Astrocyte (in vitro differentiated cells and primary cell): ENCODE measurements around the gene ZNF516. TPM values are rescaled to one million over a fixed set of nuclear protein-coding genes. Genes with fewer than 3 reads are reported as not detected.

Experiments
- DNase-seq: peaks from one replicate; pipeline ENCODE4 v3.0.0-alpha.2; 2010; ENCODE audit warnings: low read depth
- FAIRE-seq: peaks from 2 replicates; lab custom pipeline; 2011; peaks lifted over from hg19 to GRCh38; lab: Jason Lieb, UNC
- H2AFZ ChIP-seq: 2 replicates; pipeline ENCODE4 v1.6.0; 2012; ENCODE audit warnings: low read depth, low read length, inconsistent platforms
- H3K27ac ChIP-seq: 2 replicates; pipeline ENCODE4 v1.5.1; 2011; ENCODE audit warnings: low read depth, low read length, inconsistent platforms
- H3K27me3 ChIP-seq: 2 replicates; pipeline ENCODE4 v1.6.0; 2011; ENCODE audit warnings: low read length, inconsistent platforms; ENCODE audit not compliant: insufficient read depth
- H3K36me3 ChIP-seq: 2 replicates; pipeline ENCODE4 v1.5.1; 2011; ENCODE audit warnings: low read length, inconsistent platforms; ENCODE audit not compliant: insufficient read depth
- H3K4me1 ChIP-seq: 2 replicates; pipeline ENCODE4 v1.5.1; 2011; ENCODE audit warnings: low read length, inconsistent platforms; ENCODE audit not compliant: insufficient read depth
- H3K4me2 ChIP-seq: 2 replicates; pipeline ENCODE4 v1.6.0; 2012; ENCODE audit warnings: low read length, inconsistent platforms
- H3K4me3 ChIP-seq: 2 replicates; pipeline ENCODE4 v1.5.1; 2011; ENCODE audit warnings: low read depth, mild to moderate bottlenecking, low read length, inconsistent platforms; ENCODE audit not compliant: insufficient read depth
- H3K79me2 ChIP-seq: 2 replicates; pipeline ENCODE4 v1.6.0; 2012; ENCODE audit warnings: mild to moderate bottlenecking, low read length, inconsistent platforms; ENCODE audit not compliant: insufficient read depth
- H3K9ac ChIP-seq: 2 replicates; pipeline ENCODE4 v1.6.0; 2012; ENCODE audit warnings: mild to moderate bottlenecking, low read length, inconsistent platforms
- H3K9me3 ChIP-seq: 2 replicates; pipeline ENCODE4 v1.5.1; 2012; ENCODE audit warnings: low read depth, mild to moderate bottlenecking, low read length, inconsistent platforms; ENCODE audit not compliant: insufficient read depth
- H4K20me1 ChIP-seq: 2 replicates; pipeline ENCODE4 v1.6.0; 2012; ENCODE audit warnings: low read length, inconsistent platforms; ENCODE audit not compliant: insufficient read depth
- H3K27ac Mint-ChIP-seq: one replicate; pipeline ENCODE4 v1.8.0; 2021; ENCODE audit warnings: mild to moderate bottlenecking, mixed read lengths; ENCODE audit not compliant: unreplicated experiment
- H3K27me3 Mint-ChIP-seq: one replicate; pipeline ENCODE4 v1.8.0; 2021; ENCODE audit warnings: low read depth, mixed read lengths; ENCODE audit not compliant: unreplicated experiment
- H3K36me3 Mint-ChIP-seq: one replicate; pipeline ENCODE4 v1.8.0; 2021; ENCODE audit warnings: low read depth, mixed read lengths; ENCODE audit not compliant: unreplicated experiment
- H3K4me1 Mint-ChIP-seq: one replicate; pipeline ENCODE4 v1.8.0; 2021; ENCODE audit warnings: low read depth, mixed read lengths; ENCODE audit not compliant: unreplicated experiment
- H3K4me3 Mint-ChIP-seq: one replicate; pipeline ENCODE4 v1.8.0; 2021; ENCODE audit warnings: mild to moderate bottlenecking, moderate library complexity, mixed read lengths; ENCODE audit not compliant: unreplicated experiment
- H3K9me3 Mint-ChIP-seq: one replicate; pipeline ENCODE4 v1.8.0; 2021; ENCODE audit warnings: mild to moderate bottlenecking, mixed read lengths; ENCODE audit not compliant: unreplicated experiment
- CTCF ChIP-seq: IDR thresholded peaks from 2 replicates; pipeline ENCODE4 v1.5.1; 2011; ENCODE audit warnings: low read depth, mild to moderate bottlenecking, inconsistent platforms, low read length, moderate library complexity; ENCODE audit not compliant: insufficient read depth
- EZH2 ChIP-seq: IDR thresholded peaks from 2 replicates; pipeline ENCODE4 v1.6.1; 2012; ENCODE audit warnings: mild to moderate bottlenecking, low read length, inconsistent platforms; ENCODE audit not compliant: insufficient read depth
- total RNA-seq: library from RNA; stranded (reverse); gene quantifications from 2 replicates; pipeline ENCODE4 v1.2.1, GENCODE V29; 2021

Gene ZNF516
- total RNA-seq, 1 donor from 2014 or later, result 59.8 TPM

GRCh38 chr18:76490670-76491472 lies 4.2 kb downstream of the ZNF516 start:
- Mint-ChIP-seq H3K27ac (peak overlapping the region; percentile 95), H3K4me3 (peak overlapping the region; percentile 97), H3K4me1 (peaks cover 36% of the 10 kb centered on the region), H3K36me3 (no peaks in the 10 kb centered on the region), H3K9me3 (no peaks in the 10 kb centered on the region), H3K27me3 (no peaks in the 10 kb centered on the region)
- Histone ChIP-seq H3K9me3 (no peaks in the 10 kb centered on the region), H3K9ac (peak overlapping the region; percentile 92), H3K4me1 (peaks cover 18% of the 10 kb centered on the region), H3K4me2 (peak overlapping the region; percentile 96), H2AFZ (peak overlapping the region; percentile 8), H3K4me3 (peak overlapping the region; percentile 73), H3K27ac (peak overlapping the region; percentile 70), H3K79me2 (peaks cover 60% of the 10 kb centered on the region), H3K27me3 (no peaks in the 10 kb centered on the region), H3K36me3 (no peaks in the 10 kb centered on the region), H4K20me1 (peaks cover 42% of the 10 kb centered on the region)
- TF ChIP-seq EZH2 (no peak), CTCF (no peak)
- DNase-seq (peak; percentile 10), FAIRE-seq (no peak)

- no peak overlapping the region for H3K27ac Mint-ChIP-seq
- H3K79me2 ChIP-seq, result peaks cover 68% of the 10 kb centered on the region
- H3K9ac ChIP-seq, result peak overlapping the region; percentile 92
Observed at GRCh38 chr18:76490033-76490432, 5.0 kb downstream of the ZNF516 start.

More at GRCh38 chr18:76490033-76490432, 5.0 kb downstream of the ZNF516 start:
- Histone ChIP-seq H3K27ac (peak overlapping the region; percentile 70), H3K27me3 (no peaks in the 10 kb centered on the region), H3K9me3 (no peaks in the 10 kb centered on the region), H3K36me3 (no peaks in the 10 kb centered on the region), H4K20me1 (peaks cover 49% of the 10 kb centered on the region), H2AFZ (no peak overlapping the region), H3K4me2 (peak overlapping the region; percentile 96), H3K4me3 (peak overlapping the region; percentile 73), H3K4me1 (peaks cover 18% of the 10 kb centered on the region)
- no peaks in the 10 kb centered on the region for H3K27me3 Mint-ChIP-seq
- H3K4me1 Mint-ChIP-seq, result peaks cover 39% of the 10 kb centered on the region
- FAIRE-seq, result no peak
- H3K36me3 Mint-ChIP-seq, result no peaks in the 10 kb centered on the region
- peak overlapping the region; percentile 97 for H3K4me3 Mint-ChIP-seq
- peak; percentile 23 for DNase-seq
- no peaks in the 10 kb centered on the region for H3K9me3 Mint-ChIP-seq
- TF ChIP-seq CTCF (no peak), EZH2 (no peak)
